HCT116 (cell line): ENCODE measurements around the gene ST7. TPM values are rescaled to one million over a fixed set of nuclear protein-coding genes. Genes with fewer than 3 reads are reported as not detected.

Experiments
- ATAC-seq: fragments of 200-7000 bp; cut with Tn5 transposase; 2 replicates; pipeline ENCODE4 v1.9.1; 2020; ENCODE audit warnings: mild to moderate bottlenecking, moderate library complexity
- BruUV-seq: library from RNA; stranded (reverse); fragments of 400-500 nt; replicated peaks from 2 replicates; lab custom pipeline; 2021; lab: Mats Ljungman, UMichigan
- CTCF ChIA-PET: fragments of 300-600 bp; sonication (Branson Sonifier 250); formaldehyde crosslinking; loops from one replicate; lab custom pipeline; 2021; ENCODE audit warnings: antibody characterized with exemption; lab: Charles Lee
- POLR2A ChIA-PET: fragments of 300-600, 350-600 bp; sonication (Branson Sonifier 250); formaldehyde crosslinking; loops from one replicate; lab custom pipeline; 2021; ENCODE audit warnings: antibody characterized with exemption; lab: Charles Lee
- RAD21 ChIA-PET, 2 experiments: fragments of 300-600 bp; sonication (Branson Sonifier 250); formaldehyde crosslinking; loops; one replicate each; lab custom pipeline; 2023; ENCODE audit warnings: low total read pairs in 2 of 2; ENCODE audit not compliant: uncharacterized antibody in 2 of 2, unreplicated experiment in 2 of 2, low non-redundant PET in 1 of 2; lab: Charles Lee
- DNase-seq: peaks from one replicate; pipeline ENCODE4 v3.0.0-alpha.2; 2010; ENCODE audit warnings: low read depth, low spot score
- H2AFZ ChIP-seq: fragments of 200-600 bp; shearing (Covaris generic), sonication (generic); 2 replicates; pipeline ENCODE4 v1.6.1; 2017; ENCODE audit warnings: low read depth, mixed run types, mixed read lengths, antibody characterized with exemption, low read length; ENCODE audit not compliant: poor library complexity, severe bottlenecking
- H3K27ac ChIP-seq: 2 replicates; pipeline ENCODE4 v1.5.1; 2012; ENCODE audit warnings: low read depth, low read length
- H3K27me3 ChIP-seq: fragments of 200-600 bp; sonication (generic); 2 replicates; pipeline ENCODE4 v1.6.1; 2016; ENCODE audit warnings: mixed run types, low read length, mixed read lengths; ENCODE audit not compliant: insufficient read depth
- H3K36me3 ChIP-seq, 2 experiments: fragments of 200-500 bp in 1 of 2; fragments of 200-600 bp in 1 of 2; sonication (Bioruptor generic) in 1 of 2; sonication (generic) in 1 of 2; 2 replicates each; pipeline versions ENCODE4 v1.5.1 to v1.6.1; 2014 to 2016; ENCODE audit warnings: low read length in 2 of 2, inconsistent platforms in 1 of 2, mixed read lengths in 1 of 2, mixed run types in 1 of 2; ENCODE audit not compliant: insufficient read depth in 2 of 2, control insufficient read depth in 1 of 2
- H3K4me1 ChIP-seq, 2 experiments: fragments of 200-600 bp in 1 of 2; sonication (generic) in 1 of 2; 2 replicates each; pipeline versions ENCODE4 v1.5.1 to v1.6.1; 2012 to 2017; ENCODE audit warnings: low read length in 2 of 2, inconsistent platforms in 1 of 2, mild to moderate bottlenecking in 1 of 2, mixed read lengths in 1 of 2, mixed run types in 1 of 2, moderate library complexity in 1 of 2; ENCODE audit not compliant: insufficient read depth in 2 of 2, control insufficient read depth in 1 of 2
- H3K4me2 ChIP-seq: fragments of 200-600 bp; sonication (generic); 2 replicates; pipeline ENCODE4 v1.6.1; 2017; ENCODE audit warnings: mixed run types, low read length, mixed read lengths
- H3K4me3 ChIP-seq, 2 experiments: fragments of 200-600 bp in 1 of 2; sonication (generic) in 1 of 2; replicated peaks in 1 of 2; 2 replicates each; pipeline ENCODE4 v1.5.1; 2011 to 2016; ENCODE audit warnings: low read length in 2 of 2, control low read depth in 1 of 2, low read depth in 1 of 2, mild to moderate bottlenecking in 1 of 2, mixed read lengths in 1 of 2, mixed run types in 1 of 2
- H3K79me2 ChIP-seq: fragments of 200-600 bp; sonication (generic); 2 replicates; pipeline ENCODE4 v1.6.1; 2017; ENCODE audit warnings: mild to moderate bottlenecking, mixed run types, low read length, moderate library complexity, mixed read lengths; ENCODE audit not compliant: insufficient read depth
- H3K9ac ChIP-seq: fragments of 200-600 bp; sonication (generic); 2 replicates; pipeline ENCODE4 v1.6.1; 2016; ENCODE audit warnings: low read length, mixed read lengths
- H3K9me2 ChIP-seq: fragments of 200-600 bp; sonication (generic), shearing (Covaris generic); 2 replicates; pipeline ENCODE4 v1.6.1; 2017; ENCODE audit warnings: mixed run types, mild to moderate bottlenecking, moderate library complexity; ENCODE audit not compliant: insufficient read depth
- H3K9me3 ChIP-seq, 2 experiments: fragments of 200-500 bp in 1 of 2; fragments of 200-600 bp in 1 of 2; sonication (Bioruptor generic) in 1 of 2; sonication (generic) in 1 of 2; 2 replicates each; pipeline ENCODE4 v1.6.1; 2014 to 2017; ENCODE audit warnings: low read length in 2 of 2, mixed read lengths in 2 of 2, inconsistent platforms in 1 of 2, low read depth in 1 of 2, mild to moderate bottlenecking in 1 of 2, mixed run types in 1 of 2, moderate library complexity in 1 of 2; ENCODE audit not compliant: control insufficient read depth in 1 of 2, insufficient read depth in 1 of 2
- H4K20me1 ChIP-seq: fragments of 200-600 bp; sonication (generic), shearing (Covaris generic); 2 replicates; pipeline ENCODE4 v1.6.1; 2017; ENCODE audit warnings: mixed run types, mild to moderate bottlenecking, moderate library complexity; ENCODE audit not compliant: insufficient read depth
- CBX3 ChIP-seq: IDR thresholded peaks from 2 replicates; pipeline ENCODE4 v1.6.1; 2012; ENCODE audit warnings: low read depth
- EZH2 ChIP-seq: fragments of 200-600 bp; sonication (generic); IDR thresholded peaks from 2 replicates; pipeline ENCODE4 v1.6.1; 2017; ENCODE audit warnings: antibody characterized with exemption, mixed run types
- FOSL1 ChIP-seq: IDR thresholded peaks from 2 replicates; pipeline ENCODE4 v1.6.1; 2012; ENCODE audit warnings: low read depth
- JUND ChIP-seq: IDR thresholded peaks from 2 replicates; pipeline ENCODE4 v1.6.1; 2012
- POLR2A ChIP-seq: IDR thresholded peaks from 2 replicates; pipeline ENCODE4 v1.7.0; 2011; ENCODE audit warnings: borderline replicate concordance; ENCODE audit not compliant: insufficient read depth, insufficient read length; ENCODE audit errors: extremely low read depth
- SRF ChIP-seq: IDR thresholded peaks from 2 replicates; pipeline ENCODE4 v1.6.1; 2012; ENCODE audit warnings: low read depth
- ZBTB33 ChIP-seq: IDR thresholded peaks from 2 replicates; pipeline ENCODE4 v1.6.1; 2011; ENCODE audit warnings: mild to moderate bottlenecking, low read length, moderate library complexity; ENCODE audit not compliant: insufficient replicate concordance; ENCODE audit errors: extremely low read depth
- intact Hi-C: fragments of 100-400 bp; cut with micrococcal nuclease; formaldehyde crosslinking; loops from 2 replicates; pipeline ENCODE4 v1.10.0; 2022
- total RNA-seq: library from RNA; stranded (reverse); gene quantifications from one replicate; pipeline ENCODE4 v1.2.1, GENCODE V29; 2021; ENCODE audit not compliant: unreplicated experiment

ST7 gene
- total RNA-seq, 1 experiment from 2014 or later: 12.6 TPM

- no peak overlapping the region for H2AFZ ChIP-seq
- H3K79me2 ChIP-seq: no peaks in the 10 kb centered on the region
- no TSS peak for BruUV-seq
- intact Hi-C loops: no loop called here
- H3K4me2 ChIP-seq: no peak overlapping the region
- ATAC-seq: no peak
- ChIA-PET RAD21 (no interaction called here), POLR2A (no interaction called here), CTCF (no interaction called here)
- no peak overlapping the region for H3K27ac ChIP-seq
- H3K9ac ChIP-seq: no peak overlapping the region
- peaks cover 0 to 4% of the 10 kb centered on the region in 2 experiments; a peak in 2 of 4 replicates for H3K4me1 ChIP-seq
- no peak overlapping the region for H3K4me3 ChIP-seq
- H3K9me2 ChIP-seq: no peaks in the 10 kb centered on the region
- H4K20me1 ChIP-seq: no peaks in the 10 kb centered on the region
- no peaks in the 10 kb centered on the region for H3K27me3 ChIP-seq
- no peak for DNase-seq
- H3K36me3 ChIP-seq: no peaks in the 10 kb centered on the region
- H3K9me3 ChIP-seq: no peaks in the 10 kb centered on the region
- TF ChIP-seq EZH2 (no peak), CBX3 (no peak), SRF (no peak), POLR2A (no peak)
- TF ChIP-seq, all 23 proteins: peak for 0
Observed at GRCh38 chr7:117076426-117076943, 123.2 kb downstream of the ST7 start.

- Histone ChIP-seq H3K9me3 (no peaks in the 10 kb centered on the region), H3K4me1 (peaks cover 0 to under 1% of the 10 kb centered on the region in 2 experiments; a peak in 2 of 4 replicates), H3K36me3 (no peaks in the 10 kb centered on the region), H3K79me2 (no peaks in the 10 kb centered on the region), H3K27ac (no peak overlapping the region), H3K9ac (no peak overlapping the region), H3K4me3 (no peak overlapping the region), H3K27me3 (no peaks in the 10 kb centered on the region), H2AFZ (no peak overlapping the region), H3K9me2 (no peaks in the 10 kb centered on the region), H4K20me1 (no peaks in the 10 kb centered on the region), H3K4me2 (no peak overlapping the region)
- DNase-seq (no peak), ATAC-seq (no peak)
- no TSS peak for BruUV-seq
- intact Hi-C loops: no loop called here
- POLR2A ChIA-PET: no interaction called here
- CTCF ChIA-PET: no interaction called here
- TF ChIP-seq POLR2A (no peak), JUND (no peak), FOSL1 (no peak), ZBTB33 (no peak)
- RAD21 ChIA-PET: no interaction called here
Observed at GRCh38 chr7:117077658-117078057, 124.4 kb downstream of the ST7 start.
